SK-N-MC (cell line): ENCODE data around the gene IQSEC1.

Source experiments
- DNase-seq: peaks from one replicate; pipeline ENCODE4 v3.0.0-alpha.2; 2011; ENCODE audit warnings: low read depth, low spot score
- H3K27ac ChIP-seq: fragments of 200-600 bp; sonication (generic); 2 replicates; pipeline ENCODE4 v1.5.1; 2016; ENCODE audit warnings: mixed run types
- H3K36me3 ChIP-seq: fragments of 200-600 bp; sonication (generic); 2 replicates; pipeline ENCODE4 v1.6.1; 2017; ENCODE audit warnings: antibody characterized with exemption, low read length, mixed read lengths; ENCODE audit not compliant: insufficient read depth
- H3K4me3 ChIP-seq: fragments of 200-600 bp; sonication (generic); 2 replicates; pipeline ENCODE4 v1.5.1; 2016
- H3K9ac ChIP-seq: fragments of 200-600 bp; sonication (generic); 2 replicates; pipeline ENCODE4 v1.8.0; 2017; ENCODE audit warnings: mixed run types, mixed read lengths; ENCODE audit not compliant: insufficient read length
- H3K9me3 ChIP-seq: fragments of 200-600 bp; sonication (generic); 2 replicates; pipeline ENCODE4 v1.6.1; 2017; ENCODE audit warnings: low read depth, mild to moderate bottlenecking, antibody characterized with exemption, low read length, moderate library complexity, mixed read lengths
- EZH2 ChIP-seq: fragments of 200-600 bp; sonication (generic); IDR thresholded peaks from one replicate; pipeline ENCODE4 v1.6.1; 2017; ENCODE audit warnings: antibody characterized with exemption
- FOXP2 ChIP-seq: optimal IDR thresholded peaks from 2 replicates; pipeline ENCODE3; 2011; ENCODE audit warnings: mild to moderate bottlenecking, moderate library complexity; ENCODE audit not compliant: insufficient read depth; ENCODE audit errors: extremely low read length, control extremely low read depth
- POLR2AphosphoS5 ChIP-seq: IDR thresholded peaks from 2 replicates; pipeline ENCODE4 v1.6.1; 2012; ENCODE audit warnings: mild to moderate bottlenecking, low read depth, low read length, borderline replicate concordance

IQSEC1 gene

DNA sequence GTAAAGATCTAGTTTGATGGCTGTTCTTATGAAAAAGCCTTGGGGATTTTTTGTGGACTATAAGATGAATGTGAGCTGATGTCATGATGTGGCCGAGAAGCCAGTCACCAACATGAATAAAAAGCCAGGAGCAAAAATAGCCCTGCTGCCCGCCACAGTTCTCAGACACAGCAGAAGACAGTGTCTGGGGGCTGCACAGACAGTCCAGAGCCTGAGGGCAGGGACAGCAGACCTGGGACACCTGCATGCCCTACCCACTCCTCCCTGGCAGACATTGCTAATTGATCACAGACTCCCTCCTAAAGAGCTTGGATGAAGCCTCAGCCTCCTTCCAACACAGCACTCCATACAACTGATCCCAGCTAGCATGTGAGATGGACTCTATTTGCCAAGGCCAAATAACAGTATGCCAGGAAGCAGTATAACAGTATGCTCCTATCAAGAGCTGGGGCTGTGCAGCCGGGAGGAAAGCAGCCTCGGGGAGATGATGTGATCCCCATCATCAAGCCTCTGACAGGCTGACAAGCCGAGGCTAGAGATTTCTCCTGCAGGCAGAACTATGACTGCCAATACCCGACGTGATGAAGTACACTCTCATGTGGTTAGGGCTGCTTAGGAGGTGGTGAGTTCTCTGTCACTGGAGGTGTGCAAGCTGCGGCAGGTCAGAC, 126.4 kb downstream of the IQSEC1 start:
- Histone ChIP-seq H3K9me3 (no peaks in the 10 kb centered on the region), H3K36me3 (no peaks in the 10 kb centered on the region), H3K9ac (no peak overlapping the region), H3K4me3 (no peak overlapping the region), H3K27ac (no peak overlapping the region)
- DNase-seq = no peak
- TF ChIP-seq POLR2AphosphoS5 (no peak), FOXP2 (no peak), EZH2 (no peak)

DNA sequence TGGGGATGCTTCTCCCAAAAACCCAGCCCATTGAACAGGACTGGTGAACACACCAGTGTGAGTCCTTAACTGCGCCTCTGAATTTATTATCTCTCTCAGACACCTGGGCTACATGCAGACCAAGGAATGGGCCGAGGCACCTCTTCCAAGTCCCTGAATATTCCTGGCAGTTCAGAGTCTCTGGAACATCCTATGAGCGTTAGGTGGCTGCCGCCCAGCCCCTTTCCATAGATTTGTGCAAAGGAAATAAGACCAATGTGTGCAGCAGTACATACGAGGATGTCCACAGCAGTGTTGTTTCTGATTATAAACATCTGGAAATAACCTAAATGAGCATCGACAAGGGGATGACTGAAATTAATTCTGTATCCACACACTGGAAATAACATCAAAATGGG, 127.0 kb downstream of the IQSEC1 start:
- no peak for DNase-seq
- no peaks in the 10 kb centered on the region for H3K36me3 ChIP-seq
- H3K27ac ChIP-seq = no peak overlapping the region
- H3K9me3 ChIP-seq = no peaks in the 10 kb centered on the region
- no peak overlapping the region for H3K4me3 ChIP-seq
- H3K9ac ChIP-seq = no peak overlapping the region
- TF ChIP-seq EZH2 (no peak), POLR2AphosphoS5 (no peak), FOXP2 (no peak)

DNA sequence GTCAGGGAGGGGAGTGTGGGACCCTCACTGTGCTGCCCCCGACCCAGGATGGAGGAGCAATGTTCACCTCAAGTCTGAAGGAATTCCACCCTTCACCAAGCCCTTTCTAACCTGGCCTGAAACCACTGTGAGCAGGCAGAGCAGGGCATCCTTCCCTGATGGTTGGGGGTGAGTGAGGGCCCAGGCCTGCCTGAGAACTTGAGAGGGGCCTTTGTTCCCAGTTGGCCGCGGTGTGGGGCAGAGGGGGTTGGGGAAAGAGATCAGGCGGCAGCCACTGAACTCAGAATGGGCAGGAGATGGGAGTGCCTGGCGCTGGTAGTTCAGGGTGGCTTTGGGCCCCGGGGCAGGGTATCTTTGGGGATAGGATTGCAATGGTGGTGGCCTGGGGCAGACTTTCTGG, 128.4 kb downstream of the IQSEC1 start:
- no peak for DNase-seq
- Histone ChIP-seq H3K27ac (no peak overlapping the region), H3K4me3 (no peak overlapping the region), H3K9ac (no peak overlapping the region), H3K9me3 (no peaks in the 10 kb centered on the region), H3K36me3 (no peaks in the 10 kb centered on the region)
- no peak for TF ChIP-seq POLR2AphosphoS5
- TF ChIP-seq FOXP2 = no peak
- no peak for TF ChIP-seq EZH2

DNA sequence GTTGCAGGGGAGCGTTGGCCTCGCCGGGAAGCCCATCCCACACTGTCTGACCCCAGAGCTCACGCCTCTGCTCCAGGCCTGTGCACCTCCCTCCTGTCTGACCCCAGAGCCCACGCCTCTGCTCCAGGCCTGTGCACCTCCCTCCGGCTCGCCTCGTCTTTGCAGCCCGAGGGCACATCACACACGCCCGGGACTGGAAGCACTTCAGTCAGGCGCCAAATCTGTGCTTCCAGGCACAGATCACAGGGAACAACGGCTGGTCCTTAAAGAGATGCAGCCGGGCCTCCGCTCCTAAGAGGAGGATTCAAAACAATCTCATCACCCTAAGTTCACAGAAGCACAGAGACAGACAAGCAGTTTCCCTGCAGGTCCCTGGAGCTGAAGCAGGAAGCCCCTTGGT, 128.8 kb downstream of the IQSEC1 start:
- no peaks in the 10 kb centered on the region for H3K9me3 ChIP-seq
- TF ChIP-seq FOXP2 = no peak
- TF ChIP-seq EZH2 = no peak
- no peak for TF ChIP-seq POLR2AphosphoS5
- DNase-seq = no peak
- no peak overlapping the region for H3K27ac ChIP-seq
- no peaks in the 10 kb centered on the region for H3K36me3 ChIP-seq
- H3K4me3 ChIP-seq = no peak overlapping the region
- no peak overlapping the region for H3K9ac ChIP-seq

DNA sequence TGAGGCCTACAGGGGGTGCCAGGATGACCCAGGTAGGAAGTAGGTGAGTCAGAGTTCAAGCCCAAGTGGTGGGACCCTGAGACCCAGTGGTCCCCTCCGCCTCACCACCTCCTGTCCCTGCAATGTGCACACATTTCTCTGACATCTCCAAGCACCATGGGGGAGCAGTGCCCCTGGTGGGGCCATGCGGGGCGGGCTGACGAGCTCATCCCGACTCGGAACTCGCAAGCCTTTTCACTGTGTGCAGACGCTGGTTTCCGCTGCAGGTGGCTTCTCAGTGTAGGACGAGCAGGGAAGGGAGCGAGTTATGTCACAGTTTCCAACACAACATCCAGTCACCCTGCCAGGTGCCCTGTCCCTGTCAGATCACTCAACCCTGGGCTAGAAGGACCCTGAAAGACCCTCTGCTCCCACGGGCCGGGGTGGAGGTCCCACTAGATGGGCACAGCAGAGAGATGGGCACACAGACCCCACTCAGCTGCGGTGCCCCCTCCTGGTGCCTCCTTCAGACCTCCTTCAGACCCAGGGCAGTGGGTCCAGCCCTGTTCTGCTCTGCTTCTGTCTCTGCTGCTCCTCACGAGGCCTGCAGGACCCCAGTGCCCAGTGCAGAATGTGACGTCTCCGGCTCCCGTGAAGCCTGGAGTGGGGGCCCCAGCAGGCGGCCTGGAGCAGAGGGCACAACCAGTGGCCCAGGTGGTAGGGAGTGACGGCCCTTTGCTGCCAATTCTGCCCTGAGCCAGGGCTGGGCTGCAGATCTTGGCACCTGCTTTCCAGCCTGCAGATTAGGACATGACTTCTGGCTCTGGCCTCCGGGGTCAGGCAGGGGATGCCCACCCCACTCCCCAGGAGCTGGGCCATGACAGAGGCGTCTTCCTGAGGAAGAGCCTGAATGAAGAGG, 129.9 kb downstream of the IQSEC1 start:
- Histone ChIP-seq H3K4me3 (no peak overlapping the region), H3K9me3 (no peaks in the 10 kb centered on the region), H3K27ac (no peak overlapping the region), H3K9ac (no peak overlapping the region), H3K36me3 (no peaks in the 10 kb centered on the region)
- no peak for DNase-seq
- TF ChIP-seq POLR2AphosphoS5 (no peak), EZH2 (no peak), FOXP2 (no peak)

DNA sequence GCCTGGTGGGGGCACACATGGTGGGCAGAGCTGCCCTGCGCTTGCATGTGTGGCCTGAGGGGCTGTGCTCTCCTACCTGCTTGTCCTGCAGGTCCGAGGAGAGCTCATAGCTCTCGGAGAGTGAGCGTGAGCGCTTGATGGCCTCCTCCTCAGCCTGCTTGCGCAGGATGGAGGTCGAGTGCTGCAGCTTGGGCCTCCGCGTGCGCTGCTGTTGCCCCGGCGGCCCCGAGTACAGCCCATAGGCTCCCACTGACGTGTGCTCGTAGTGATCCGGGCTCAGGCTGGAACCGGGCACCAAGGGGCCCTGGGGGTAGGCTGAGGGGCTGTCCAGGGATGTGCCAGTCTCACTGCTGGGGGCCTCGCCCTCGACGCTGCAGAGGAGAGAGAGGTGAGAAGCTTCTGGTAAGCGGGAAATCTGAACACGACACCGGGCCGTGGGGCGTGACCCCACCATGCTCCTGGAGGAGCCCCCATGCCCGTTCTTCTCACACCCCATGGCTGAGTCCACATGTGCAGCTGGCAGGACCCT, 131.7 kb downstream of the IQSEC1 start:
- H3K9me3 ChIP-seq = no peaks in the 10 kb centered on the region
- H3K36me3 ChIP-seq = no peaks in the 10 kb centered on the region
- no peak for DNase-seq

DNA sequence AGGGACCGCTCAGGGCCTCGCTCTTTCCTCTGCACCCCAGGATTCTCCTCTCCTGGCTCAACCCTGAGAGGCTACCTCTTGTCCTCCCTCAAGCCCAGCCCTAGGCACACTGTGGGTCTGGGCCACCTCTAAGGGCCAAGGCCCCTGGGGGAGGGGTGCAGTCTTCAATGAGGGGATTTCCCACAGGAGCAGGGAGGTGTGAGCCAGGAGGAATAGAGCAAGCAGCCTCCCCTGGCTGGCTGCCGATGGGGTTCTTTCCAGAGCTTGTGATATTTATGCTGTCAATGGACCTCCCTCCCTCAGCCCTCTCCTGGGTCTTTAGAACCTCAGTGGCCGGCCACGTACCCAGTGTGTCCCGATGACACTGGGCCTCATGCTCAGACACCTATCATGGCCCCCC, 132.4 kb downstream of the IQSEC1 start:
- no peaks in the 10 kb centered on the region for H3K9me3 ChIP-seq
- no peak overlapping the region for H3K9ac ChIP-seq
- H3K4me3 ChIP-seq = no peak overlapping the region
- DNase-seq = no peak
- H3K27ac ChIP-seq = no peak overlapping the region
- TF ChIP-seq FOXP2 (no peak), POLR2AphosphoS5 (no peak), EZH2 (no peak)
- no peaks in the 10 kb centered on the region for H3K36me3 ChIP-seq

More for the DNA sequence above, 131.7 kb downstream of the IQSEC1 start:
- Histone ChIP-seq H3K4me3 (no peak overlapping the region), H3K9ac (no peak overlapping the region), H3K27ac (no peak overlapping the region)
- TF ChIP-seq FOXP2 (no peak), POLR2AphosphoS5 (no peak), EZH2 (no peak)

DNA sequence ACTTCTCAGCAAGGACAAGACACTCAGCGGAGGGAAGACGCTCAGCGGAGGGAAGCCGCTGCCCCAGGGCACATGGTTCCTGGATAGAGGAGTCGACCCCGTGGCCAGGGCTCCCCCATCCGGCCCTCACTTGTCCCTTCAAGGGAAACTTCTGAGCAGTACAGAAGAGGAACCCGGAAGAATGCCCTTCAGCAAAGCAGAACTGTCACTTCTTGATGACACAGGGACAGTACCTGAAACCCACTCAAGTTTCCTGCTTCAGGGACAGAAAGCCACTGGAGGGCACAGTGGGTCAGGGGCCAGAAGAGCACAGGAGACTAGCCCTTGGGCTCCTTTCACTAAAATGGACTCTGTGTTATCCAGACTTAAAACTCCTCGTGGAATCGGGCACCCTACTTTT, 134.1 kb downstream of the IQSEC1 start:
- H3K36me3 ChIP-seq = no peaks in the 10 kb centered on the region
- no peak overlapping the region for H3K4me3 ChIP-seq
- no peaks in the 10 kb centered on the region for H3K9me3 ChIP-seq
- H3K27ac ChIP-seq = no peak overlapping the region
- no peak overlapping the region for H3K9ac ChIP-seq
- DNase-seq = no peak
- TF ChIP-seq POLR2AphosphoS5 (no peak), FOXP2 (no peak), EZH2 (no peak)
